Fibroblast of upper back skin (primary cell): Measurements from ENCODE around the gene CTSG.
"Not testable (repeated sequence)": the region's sequence is repeated elsewhere in the genome, so short reads cannot be mapped to it uniquely, and the experiment has no call there.

Source experiments
- DNase-seq: peaks from one replicate; pipeline ENCODE4 v3.0.0-alpha.2; 2013

CTSG gene

GRCh38 chr14:24576182-24576581 is at the start of gene CTSG:
Gene CTSG, minus strand, starts transcription at chr14:24576250. Its CDS starts 27 bp downstream, at chr14:24576223.
- DNase-seq, result no peak

- DNase-seq, result no peak
Measured at GRCh38 chr14:24613747-24614146, 37.7 kb upstream of the CTSG start.

- DNase-seq, result no peak
Measured at GRCh38 chr14:24613241-24613640, 37.2 kb upstream of the CTSG start.

GRCh38 chr14:24612196-24612595 is 36.1 kb upstream of the CTSG start:
- no peak for DNase-seq

GRCh38 chr14:24609655-24610344 is 33.8 kb upstream of the CTSG start, which contains the start of gene GZMH:
Gene GZMH, minus strand, starts transcription at chr14:24609685. Its CDS starts 72 bp downstream, at chr14:24609613.
- DNase-seq, result no peak

GRCh38 chr14:24607635-24608514 is 31.8 kb upstream of the CTSG start:
- DNase-seq, result no peak

GRCh38 chr14:24607081-24607480 is 31.0 kb upstream of the CTSG start:
- DNase-seq, result no peak

- DNase-seq, result no peak
Measured at GRCh38 chr14:24606297-24606696, 30.2 kb upstream of the CTSG start.

- no peak for DNase-seq
Measured at GRCh38 chr14:24605435-24606190, 29.6 kb upstream of the CTSG start.

- no peak for DNase-seq
Measured at GRCh38 chr14:24597403-24597802, 21.4 kb upstream of the CTSG start.

GRCh38 chr14:24595073-24595808 is 19.2 kb upstream of the CTSG start:
- DNase-seq, result no peak

- DNase-seq, result not testable (repeated sequence)
Measured at GRCh38 chr14:24591004-24591403, 15.0 kb upstream of the CTSG start.

- not testable (repeated sequence) for DNase-seq
Measured at GRCh38 chr14:24584402-24584801, 8.4 kb upstream of the CTSG start.

GRCh38 chr14:24578558-24578957 is 2.5 kb upstream of the CTSG start:
- DNase-seq, result no peak

- no peak for DNase-seq
Measured at GRCh38 chr14:24576771-24577170, 721 bp upstream of the CTSG start.

- no peak for DNase-seq
Measured at GRCh38 chr14:24574206-24574774, 1.8 kb downstream of the CTSG start.

- no peak for DNase-seq
Measured at GRCh38 chr14:24566318-24566717, 9.7 kb downstream of the CTSG start.

GRCh38 chr14:24565766-24566165 is 10.3 kb downstream of the CTSG start:
- DNase-seq, result no peak

GRCh38 chr14:24563505-24563904 is 12.5 kb downstream of the CTSG start:
- no peak for DNase-seq

- no peak for DNase-seq
Measured at GRCh38 chr14:24556756-24557155, 19.3 kb downstream of the CTSG start.

- DNase-seq, result not testable (repeated sequence)
Measured at GRCh38 chr14:24549064-24549463, 27.0 kb downstream of the CTSG start.

- DNase-seq, result no peak
Measured at GRCh38 chr14:24542346-24542936, 33.6 kb downstream of the CTSG start.
